Fibroblast of mammary gland (primary cell): ENCODE measurements around the gene EHBP1.
A peak's percentile ranks its signal among the peaks of the same experiment; 100 is the strongest.
"Not testable (repeated sequence)": the region's sequence is repeated elsewhere in the genome, so short reads cannot be mapped to it uniquely, and the experiment has no call there.

Experiments used
- DNase-seq: peaks from one replicate; pipeline ENCODE4 v3.0.0-alpha.2; 2010; ENCODE audit warnings: low read depth
- H3K4me3 ChIP-seq: 2 replicates; pipeline ENCODE4 v1.5.1; 2011; ENCODE audit warnings: low read depth, mild to moderate bottlenecking, low read length, moderate library complexity; ENCODE audit not compliant: control insufficient read depth
- CTCF ChIP-seq: conservative IDR thresholded peaks from 2 replicates; pipeline ENCODE4 v1.5.1; 2011; ENCODE audit warnings: low read depth, low read length, inconsistent platforms; ENCODE audit not compliant: control insufficient read depth, insufficient read depth

EHBP1 gene

GRCh38 chr2:62711832-62712494 lies 6.5 kb downstream of the EHBP1 start:
- no peak for DNase-seq
- no peak overlapping the region for H3K4me3 ChIP-seq
- TF ChIP-seq CTCF: no peak

GRCh38 chr2:62713196-62713595 lies 7.7 kb downstream of the EHBP1 start:
- H3K4me3 ChIP-seq: not testable (repeated sequence)

GRCh38 chr2:62713837-62714236 lies 8.3 kb downstream of the EHBP1 start:
- H3K4me3 ChIP-seq: no peak overlapping the region
- DNase-seq: peak; percentile 50
- no peak for TF ChIP-seq CTCF

More at GRCh38 chr2:62713196-62713595, 7.7 kb downstream of the EHBP1 start:
- not testable (repeated sequence) for DNase-seq

GRCh38 chr2:62716768-62717167 lies 11.3 kb downstream of the EHBP1 start:
- no peak overlapping the region for H3K4me3 ChIP-seq
- TF ChIP-seq CTCF: no peak
- no peak for DNase-seq

GRCh38 chr2:62717503-62718081 lies 12.1 kb downstream of the EHBP1 start:
- TF ChIP-seq CTCF: no peak
- no peak overlapping the region for H3K4me3 ChIP-seq
- DNase-seq: no peak

GRCh38 chr2:62718225-62718822 lies 12.8 kb downstream of the EHBP1 start:
- no peak for TF ChIP-seq CTCF
- no peak for DNase-seq
- no peak overlapping the region for H3K4me3 ChIP-seq

- no peak overlapping the region for H3K4me3 ChIP-seq
- no peak for TF ChIP-seq CTCF
- no peak for DNase-seq
These were observed 14.2 kb downstream of the EHBP1 start for GRCh38 chr2:62719757-62720156.
